ENCODE measurements around the gene TMEM88. TPM values are rescaled to one million over a fixed set of nuclear protein-coding genes. Genes with fewer than 3 reads are reported as not detected.

The TMEM88 gene
- total RNA-seq, 4 donors from 2014 or later: 9.2 to 41.7 (median 25.6) TPM

DNA sequence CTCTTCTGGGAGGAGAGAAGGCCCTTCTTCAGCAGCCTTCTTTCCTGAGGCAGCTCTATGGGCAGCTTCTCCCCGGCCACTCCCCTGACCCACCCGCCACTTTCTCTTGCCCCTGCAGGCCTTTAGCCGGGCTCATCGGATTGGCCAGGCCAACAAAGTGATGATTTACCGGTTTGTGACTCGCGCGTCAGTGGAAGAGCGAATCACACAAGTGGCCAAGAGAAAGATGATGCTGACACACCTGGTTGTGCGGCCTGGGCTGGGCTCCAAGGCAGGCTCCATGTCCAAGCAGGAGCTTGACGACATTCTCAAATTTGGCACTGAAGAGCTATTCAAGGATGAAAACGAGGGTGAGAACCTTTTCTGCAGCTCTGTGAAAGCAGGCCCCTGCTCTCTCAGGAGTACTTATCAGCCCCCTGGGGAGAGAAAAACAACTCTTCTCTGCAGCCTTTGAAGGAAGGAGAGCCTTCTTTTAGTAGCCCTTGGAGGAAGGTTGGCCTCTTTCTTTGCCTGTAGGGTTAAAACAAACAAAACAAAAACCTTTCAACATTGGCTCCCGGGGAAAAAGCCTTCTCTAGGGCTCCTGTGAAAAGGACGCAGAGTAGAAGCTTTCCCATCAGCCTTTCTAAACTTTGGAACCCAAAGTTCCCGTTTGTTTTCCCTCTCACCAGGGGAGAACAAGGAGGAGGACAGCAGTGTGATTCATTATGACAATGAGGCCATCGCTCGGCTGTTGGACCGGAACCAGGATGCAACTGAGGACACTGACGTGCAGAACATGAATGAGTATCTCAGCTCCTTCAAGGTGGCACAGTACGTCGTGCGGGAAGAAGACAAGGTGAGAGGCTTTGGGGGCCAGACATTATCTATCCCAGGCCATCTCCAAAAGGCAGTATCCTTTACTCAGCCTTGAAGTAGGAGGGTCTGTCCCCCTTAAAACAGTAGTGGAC is 48.6 kb downstream of the TMEM88 start:
- WGBS, 2 donors: 68 to 73% methylated on average over 21 to 22 of the region's 22 CpGs
- no peaks in the 10 kb centered on the region for H3K27me3 ChIP-seq
- no peaks in the 10 kb centered on the region for H3K9me3 ChIP-seq
- TF ChIP-seq, protein P1, sequence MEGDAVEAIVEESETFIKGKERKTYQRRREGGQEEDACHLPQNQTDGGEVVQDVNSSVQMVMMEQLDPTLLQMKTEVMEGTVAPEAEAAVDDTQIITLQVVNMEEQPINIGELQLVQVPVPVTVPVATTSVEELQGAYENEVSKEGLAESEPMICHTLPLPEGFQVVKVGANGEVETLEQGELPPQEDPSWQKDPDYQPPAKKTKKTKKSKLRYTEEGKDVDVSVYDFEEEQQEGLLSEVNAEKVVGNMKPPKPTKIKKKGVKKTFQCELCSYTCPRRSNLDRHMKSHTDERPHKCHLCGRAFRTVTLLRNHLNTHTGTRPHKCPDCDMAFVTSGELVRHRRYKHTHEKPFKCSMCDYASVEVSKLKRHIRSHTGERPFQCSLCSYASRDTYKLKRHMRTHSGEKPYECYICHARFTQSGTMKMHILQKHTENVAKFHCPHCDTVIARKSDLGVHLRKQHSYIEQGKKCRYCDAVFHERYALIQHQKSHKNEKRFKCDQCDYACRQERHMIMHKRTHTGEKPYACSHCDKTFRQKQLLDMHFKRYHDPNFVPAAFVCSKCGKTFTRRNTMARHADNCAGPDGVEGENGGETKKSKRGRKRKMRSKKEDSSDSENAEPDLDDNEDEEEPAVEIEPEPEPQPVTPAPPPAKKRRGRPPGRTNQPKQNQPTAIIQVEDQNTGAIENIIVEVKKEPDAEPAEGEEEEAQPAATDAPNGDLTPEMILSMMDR (IDR thresholded peaks at IDR 0.05): no peak
- TF ChIP-seq POLR2A (IDR thresholded peaks at IDR 0.05) (no peak), EP300 (IDR thresholded peaks at IDR 0.05) (no peak)
- no peaks in the 10 kb centered on the region for H3K4me1 ChIP-seq
- DNase-seq (ENCODE audit: low spot score in 2 of 2): no peak
- H3K36me3 ChIP-seq: peaks cover 0 to 99% (median 26%) of the 10 kb centered on the region in 3 donors
- H3K4me3 ChIP-seq: no peak overlapping the region
- H3K27ac ChIP-seq: no peak overlapping the region

Other genes with a start within 250 kb of the TMEM88 start
- 10 to 100 TPM; 34.7 to 39.4 (median 36.7) TPM for gene FXR2, start 240.2 kb upstream of the TMEM88 start, total RNA-seq
- gene SAT2, start 227.2 kb upstream of the TMEM88 start, total RNA-seq: 100 to 1,000 TPM in 1 of 4 donors, 10 to 100 TPM in 3; 69.3 to 130 (median 82.0) TPM
- 1 to 10 TPM in 1 of 4 donors, under 1 TPM in 1, not detected in 2; 0.63 to 1.2 TPM for gene SHBG, start 224.9 kb upstream of the TMEM88 start, total RNA-seq
- 1 to 10 TPM; 1.5 to 3.9 (median 1.9) TPM for gene ATP1B2, start 204.1 kb upstream of the TMEM88 start, total RNA-seq
- 10 to 100 TPM; 26.7 to 32.1 (median 30.0) TPM for gene TP53, start 167.6 kb upstream of the TMEM88 start, total RNA-seq
- 1 to 10 TPM; 3.6 to 8.0 (median 4.8) TPM for gene WRAP53, start 166.6 kb upstream of the TMEM88 start, total RNA-seq
- gene EFNB3, start 149.9 kb upstream of the TMEM88 start, total RNA-seq: under 1 TPM in 2 of 4 donors, not detected in 2; 0.20 to 0.21 TPM
- gene DNAH2, start 137.3 kb upstream of the TMEM88 start, total RNA-seq: 1 to 10 TPM in 1 of 4 donors, under 1 TPM in 3; under 0.01 to 1.4 (median under 0.01) TPM
- 10 to 100 TPM in 2 of 4 donors, 1 to 10 TPM in 2; 7.5 to 10.8 (median 9.7) TPM for gene KDM6B, start 20.8 kb upstream of the TMEM88 start, total RNA-seq
- gene NAA38, start 2.5 kb downstream of the TMEM88 start, total RNA-seq: 100 to 1,000 TPM; 104 to 198 (median 167) TPM
- 10 to 100 TPM in 2 of 4 donors, 1 to 10 TPM in 2; 9.4 to 13.6 (median 11.1) TPM for gene CYB5D1, start 2.9 kb downstream of the TMEM88 start, total RNA-seq
- gene CHD3, start 33.7 kb downstream of the TMEM88 start, total RNA-seq: 100 to 1,000 TPM in 3 of 4 donors, 10 to 100 TPM in 1; 80.4 to 202 (median 125) TPM
- gene RNF227, start 61.2 kb downstream of the TMEM88 start, total RNA-seq: 10 to 100 TPM in 1 of 4 donors, 1 to 10 TPM in 3; 2.6 to 41.2 (median 3.8) TPM
- gene KCNAB3, start 74.8 kb downstream of the TMEM88 start, total RNA-seq: 1 to 10 TPM; 1.1 to 6.0 (median 1.4) TPM
- gene TRAPPC1, start 76.9 kb downstream of the TMEM88 start, total RNA-seq: 10 to 100 TPM; 24.1 to 39.3 (median 36.8) TPM
- 10 to 100 TPM; 22.4 to 38.0 (median 28.0) TPM for gene CNTROB, start 77.1 kb downstream of the TMEM88 start, total RNA-seq
- gene GUCY2D, start 147.5 kb downstream of the TMEM88 start, total RNA-seq: under 1 TPM in 1 of 4 donors, not detected in 3; 0.30 TPM
- 10 to 100 TPM in 2 of 4 donors, 1 to 10 TPM in 2; 3.8 to 22.8 (median 9.3) TPM for gene ALOX15B, start 184.0 kb downstream of the TMEM88 start, total RNA-seq
- not detected for gene ALOX12B, start 232.7 kb downstream of the TMEM88 start, total RNA-seq

All from tibial nerve (tissue), 4 donors.